Ovary (tissue), 3 donors: ENCODE data around the gene DHCR24.

Experiments
- EP300 ChIP-seq: sonication (generic); formaldehyde crosslinking; IDR thresholded peaks from one replicate; pipeline ENCODE4 v1.6.1; 2017; ENCODE audit warnings: antibody characterized with exemption
- POLR2A ChIP-seq: fragments of 450-650 bp; IDR thresholded peaks from one replicate; pipeline ENCODE4 v1.6.1; 2017; ENCODE audit warnings: antibody characterized with exemption, mild to moderate bottlenecking, moderate library complexity
- TF ChIP-seq, protein P1 (sequence below), 3 donors: fragments of 450-650 bp in 2 of 3; fragments of 200-600 bp in 1 of 3; IDR thresholded peaks; one replicate each; pipeline versions ENCODE4 v1.5.1 to v1.8.0; 2016 to 2022; ENCODE audit warnings: antibody characterized with exemption in 3 of 3, mild to moderate bottlenecking in 1 of 3
- donor health status: DM: no; HTN: no; CAD: no.

DNA sequence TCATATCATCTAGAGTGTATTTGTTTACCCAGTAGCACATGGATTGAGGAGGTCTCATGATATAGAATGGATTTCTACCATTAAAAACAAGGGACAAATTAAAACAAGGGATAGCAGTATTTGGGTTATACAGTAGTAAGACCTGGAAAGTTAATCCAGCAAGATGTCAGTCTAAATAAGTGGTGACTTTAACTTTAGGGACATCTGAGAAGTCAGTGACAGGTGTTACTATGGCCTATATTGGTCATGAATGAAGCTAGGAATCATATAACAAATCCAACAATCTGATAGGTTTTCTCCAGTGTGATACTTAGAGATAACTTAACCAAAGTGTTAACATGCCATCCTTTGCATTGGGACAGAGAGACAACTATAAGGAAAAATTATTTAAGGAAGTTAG, 42.7 kb upstream of the DHCR24 start:
- TF ChIP-seq, protein P1, sequence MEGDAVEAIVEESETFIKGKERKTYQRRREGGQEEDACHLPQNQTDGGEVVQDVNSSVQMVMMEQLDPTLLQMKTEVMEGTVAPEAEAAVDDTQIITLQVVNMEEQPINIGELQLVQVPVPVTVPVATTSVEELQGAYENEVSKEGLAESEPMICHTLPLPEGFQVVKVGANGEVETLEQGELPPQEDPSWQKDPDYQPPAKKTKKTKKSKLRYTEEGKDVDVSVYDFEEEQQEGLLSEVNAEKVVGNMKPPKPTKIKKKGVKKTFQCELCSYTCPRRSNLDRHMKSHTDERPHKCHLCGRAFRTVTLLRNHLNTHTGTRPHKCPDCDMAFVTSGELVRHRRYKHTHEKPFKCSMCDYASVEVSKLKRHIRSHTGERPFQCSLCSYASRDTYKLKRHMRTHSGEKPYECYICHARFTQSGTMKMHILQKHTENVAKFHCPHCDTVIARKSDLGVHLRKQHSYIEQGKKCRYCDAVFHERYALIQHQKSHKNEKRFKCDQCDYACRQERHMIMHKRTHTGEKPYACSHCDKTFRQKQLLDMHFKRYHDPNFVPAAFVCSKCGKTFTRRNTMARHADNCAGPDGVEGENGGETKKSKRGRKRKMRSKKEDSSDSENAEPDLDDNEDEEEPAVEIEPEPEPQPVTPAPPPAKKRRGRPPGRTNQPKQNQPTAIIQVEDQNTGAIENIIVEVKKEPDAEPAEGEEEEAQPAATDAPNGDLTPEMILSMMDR (IDR thresholded peaks at IDR 0.05), result no peak
- TF ChIP-seq POLR2A (no peak), EP300 (no peak)
